GM12892 (cell line): Measurements from ENCODE around the gene NPAS3.

Experiments used
- POLR2A ChIP-seq: IDR thresholded peaks from 2 replicates; pipeline ENCODE4 v1.6.1; 2011; ENCODE audit warnings: low read depth, low read length, control low read depth
- TAF1 ChIP-seq: IDR thresholded peaks from 2 replicates; pipeline ENCODE4 v1.6.1; 2011; ENCODE audit warnings: low read depth, mild to moderate bottlenecking, control low read depth, low read length, borderline replicate concordance

GRCh38 chr14:33602396-33602795 is 663.7 kb downstream of the NPAS3 start:
- TF ChIP-seq POLR2A (no peak), TAF1 (no peak)
